ENCODE measurements around the gene POLG2.
"Not testable (repeated sequence)": the region's sequence is repeated elsewhere in the genome, so short reads cannot be mapped to it uniquely, and the experiment has no call there.

POLG2 gene

DNA sequence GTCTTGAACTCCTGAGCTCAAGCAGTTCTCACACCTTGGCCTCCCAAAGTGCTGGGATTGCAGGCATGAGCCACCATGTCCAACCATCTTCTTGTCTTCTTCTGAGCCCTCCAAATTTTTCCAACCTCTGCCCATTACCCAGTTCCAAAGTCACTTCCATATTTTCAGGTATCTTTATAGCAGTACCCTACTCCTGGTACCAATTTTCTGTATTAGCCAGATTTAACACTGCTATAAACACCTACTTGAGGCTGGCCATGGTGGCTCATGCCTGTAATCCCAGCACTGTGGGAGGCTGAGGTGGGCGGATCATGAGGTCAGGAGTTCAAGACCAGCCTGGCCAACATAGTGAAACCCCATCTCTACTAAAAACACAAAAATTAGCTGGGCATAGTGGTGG, 57.3 kb downstream of the POLG2 start:
- DNase-seq: not testable (repeated sequence)

DNA sequence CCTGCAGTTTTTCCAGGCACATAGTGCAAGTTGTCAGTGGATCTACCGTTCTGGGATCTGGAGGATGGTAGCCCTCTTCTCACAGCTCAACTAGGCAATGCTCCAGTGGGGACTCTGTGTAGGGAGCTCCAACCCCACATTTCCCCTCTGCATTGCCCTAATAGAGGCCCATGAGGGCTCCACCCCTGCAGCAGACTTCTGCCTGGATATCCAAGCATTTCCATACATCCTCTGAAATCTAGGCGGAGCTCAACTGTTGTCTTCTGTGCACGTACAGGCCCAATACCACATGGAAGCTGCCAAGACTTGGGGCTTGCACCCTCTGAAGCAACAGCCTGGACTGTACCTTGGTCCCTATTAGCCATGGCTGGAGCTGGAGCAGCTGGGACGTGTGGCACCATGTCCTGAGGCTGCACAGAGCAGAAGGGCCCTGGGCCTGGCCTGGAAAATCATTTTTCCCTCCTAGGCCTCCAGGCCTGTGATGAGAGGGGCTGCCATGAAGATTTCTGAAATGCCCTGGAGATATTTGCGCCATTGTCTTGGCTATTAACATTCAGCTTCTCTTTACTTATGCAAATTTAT, 58.8 kb downstream of the POLG2 start:
- DNase-seq: no peak

DNA sequence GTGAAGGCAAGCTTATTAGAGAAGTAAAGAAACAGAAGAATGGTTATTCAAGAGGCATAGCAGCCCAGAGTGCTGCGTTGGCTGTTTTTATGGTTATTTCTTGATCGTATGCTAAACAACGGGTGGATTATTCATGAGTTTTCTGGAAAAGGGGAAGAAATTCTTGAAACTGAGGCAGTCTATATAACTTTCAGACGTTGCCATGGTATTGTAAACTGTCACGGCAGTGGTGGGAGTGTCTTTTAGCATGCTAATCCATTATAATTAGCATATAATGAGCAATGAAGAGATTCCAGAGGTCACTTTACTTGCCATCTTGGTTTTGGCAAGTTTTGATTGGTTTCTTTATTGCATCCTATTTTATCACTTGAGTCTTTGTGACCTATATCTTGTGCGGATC, 65.3 kb downstream of the POLG2 start:
- DNase-seq: no peak

DNA sequence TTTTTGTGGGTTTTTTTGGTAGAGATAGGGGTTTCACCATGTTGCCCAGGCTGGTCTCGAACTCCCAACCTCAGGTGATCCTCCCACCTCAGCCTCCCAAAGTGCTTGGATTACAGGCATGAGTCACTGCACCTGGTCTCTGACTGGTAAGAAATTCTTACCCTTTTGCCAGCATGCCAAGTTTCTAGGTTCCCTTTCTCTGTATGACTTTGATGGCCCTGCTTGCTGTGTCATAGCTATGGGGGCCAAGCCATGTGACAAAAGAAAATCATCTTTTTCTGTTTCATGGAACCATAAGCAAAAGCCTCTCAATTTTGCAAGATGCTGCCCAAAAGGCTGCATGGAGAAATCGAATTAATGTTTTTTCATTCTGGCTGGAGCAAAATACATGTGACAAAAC, 66.8 kb downstream of the POLG2 start:
- not testable (repeated sequence) for DNase-seq

DNA sequence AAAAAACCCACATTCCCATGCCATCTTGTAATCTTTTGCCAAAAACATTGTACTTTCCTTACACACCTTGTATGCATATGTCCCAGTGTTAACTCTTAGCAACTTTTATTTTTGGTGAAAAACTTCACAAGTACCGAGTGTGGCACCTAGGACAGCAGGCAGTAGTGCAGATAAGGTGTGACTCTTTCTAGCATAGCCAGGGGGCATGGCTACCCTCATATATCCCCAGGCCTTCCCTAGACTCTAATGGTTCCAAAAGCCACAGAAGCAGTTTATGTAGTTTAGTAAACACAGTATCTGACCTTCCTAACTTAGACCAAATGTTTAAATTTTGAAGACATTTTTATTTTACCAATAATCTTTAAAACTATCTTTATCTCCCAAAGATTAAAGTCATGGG, 68.4 kb downstream of the POLG2 start:
- no peak for DNase-seq

Data from NCI-H774 (cell line).